ENCODE measurements around the gene F10. TPM values are rescaled to one million over a fixed set of nuclear protein-coding genes. Genes with fewer than 3 reads are reported as not detected.

The F10 gene
- total RNA-seq, 1 experiment from 2014 or later: not detected

GRCh38 chr13:113126265-113127150 lies 3.9 kb downstream of the F10 start:
- Histone ChIP-seq H3K9me3 (ENCODE audit: low read length) (no peaks in the 10 kb centered on the region), H3K27me3 (ENCODE audit: low read length) (no peaks in the 10 kb centered on the region), H3K4me3 (ENCODE audit: low read length) (no peak overlapping the region), H3F3A (ENCODE audit: low read length, unreplicated experiment) (no peaks in the 10 kb centered on the region), H3K9ac (ENCODE audit: low read length) (no peak overlapping the region), H2AFZ (ENCODE audit: low read length) (no peak overlapping the region), H3K9me2 (replicated peaks; ENCODE audit: low read length) (no peaks in the 10 kb centered on the region), H3K4me1 (ENCODE audit: insufficient read depth, low read length) (no peaks in the 10 kb centered on the region), H4K20me1 (ENCODE audit: low read length) (no peaks in the 10 kb centered on the region), H3K79me2 (ENCODE audit: low read length) (no peaks in the 10 kb centered on the region), H3K27ac (ENCODE audit: low read length) (no peak overlapping the region), H3K4me2 (ENCODE audit: low read length) (no peak overlapping the region), H3K36me3 (ENCODE audit: low read depth, low read length) (no peaks in the 10 kb centered on the region)
- intact Hi-C loops (cut with micrococcal nuclease): no loop called here
- BruUV-seq (replicated peaks): no TSS peak
- CTCF ChIA-PET: no interaction called here
- ATAC-seq: no peak
- no peak for TF ChIP-seq EZH2 (IDR thresholded peaks at IDR 0.05; ENCODE audit: low read length, unreplicated experiment)
- POLR2A ChIA-PET (ENCODE audit: unreplicated experiment): no interaction called here
- no peak for DNase-seq

- intact Hi-C loops (cut with micrococcal nuclease): no loop called here
- Histone ChIP-seq H3K36me3 (ENCODE audit: low read depth, low read length) (no peaks in the 10 kb centered on the region), H3K9ac (ENCODE audit: low read length) (no peak overlapping the region), H3K4me3 (ENCODE audit: low read length) (no peak overlapping the region), H3K4me2 (ENCODE audit: low read length) (no peak overlapping the region), H4K20me1 (ENCODE audit: low read length) (no peaks in the 10 kb centered on the region), H3K27ac (ENCODE audit: low read length) (no peak overlapping the region), H3K27me3 (ENCODE audit: low read length) (peaks cover 19% of the 10 kb centered on the region), H3F3A (ENCODE audit: low read length, unreplicated experiment) (no peaks in the 10 kb centered on the region), H2AFZ (ENCODE audit: low read length) (no peak overlapping the region), H3K9me2 (replicated peaks; ENCODE audit: low read length) (no peaks in the 10 kb centered on the region), H3K4me1 (ENCODE audit: insufficient read depth, low read length) (no peaks in the 10 kb centered on the region), H3K79me2 (ENCODE audit: low read length) (no peaks in the 10 kb centered on the region), H3K9me3 (ENCODE audit: low read length) (no peaks in the 10 kb centered on the region)
- TF ChIP-seq, protein P1, sequence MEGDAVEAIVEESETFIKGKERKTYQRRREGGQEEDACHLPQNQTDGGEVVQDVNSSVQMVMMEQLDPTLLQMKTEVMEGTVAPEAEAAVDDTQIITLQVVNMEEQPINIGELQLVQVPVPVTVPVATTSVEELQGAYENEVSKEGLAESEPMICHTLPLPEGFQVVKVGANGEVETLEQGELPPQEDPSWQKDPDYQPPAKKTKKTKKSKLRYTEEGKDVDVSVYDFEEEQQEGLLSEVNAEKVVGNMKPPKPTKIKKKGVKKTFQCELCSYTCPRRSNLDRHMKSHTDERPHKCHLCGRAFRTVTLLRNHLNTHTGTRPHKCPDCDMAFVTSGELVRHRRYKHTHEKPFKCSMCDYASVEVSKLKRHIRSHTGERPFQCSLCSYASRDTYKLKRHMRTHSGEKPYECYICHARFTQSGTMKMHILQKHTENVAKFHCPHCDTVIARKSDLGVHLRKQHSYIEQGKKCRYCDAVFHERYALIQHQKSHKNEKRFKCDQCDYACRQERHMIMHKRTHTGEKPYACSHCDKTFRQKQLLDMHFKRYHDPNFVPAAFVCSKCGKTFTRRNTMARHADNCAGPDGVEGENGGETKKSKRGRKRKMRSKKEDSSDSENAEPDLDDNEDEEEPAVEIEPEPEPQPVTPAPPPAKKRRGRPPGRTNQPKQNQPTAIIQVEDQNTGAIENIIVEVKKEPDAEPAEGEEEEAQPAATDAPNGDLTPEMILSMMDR (conservative IDR thresholded peaks at IDR 0.05; ENCODE audit: low read depth, low read length): no peak
- TF ChIP-seq EZH2phosphoT487 (IDR thresholded peaks at IDR 0.05; ENCODE audit: borderline replicate concordance, low read length): no peak
- no peak for TF ChIP-seq EZH2 (IDR thresholded peaks at IDR 0.05; ENCODE audit: low read length, unreplicated experiment)
- ChIA-PET POLR2A (ENCODE audit: unreplicated experiment) (no interaction called here), CTCF (no interaction called here)
- no TSS peak for BruUV-seq (replicated peaks)
- ATAC-seq (no peak), DNase-seq (no peak)
These were observed 6.9 kb downstream of the F10 start for GRCh38 chr13:113129480-113129879.

DNA sequence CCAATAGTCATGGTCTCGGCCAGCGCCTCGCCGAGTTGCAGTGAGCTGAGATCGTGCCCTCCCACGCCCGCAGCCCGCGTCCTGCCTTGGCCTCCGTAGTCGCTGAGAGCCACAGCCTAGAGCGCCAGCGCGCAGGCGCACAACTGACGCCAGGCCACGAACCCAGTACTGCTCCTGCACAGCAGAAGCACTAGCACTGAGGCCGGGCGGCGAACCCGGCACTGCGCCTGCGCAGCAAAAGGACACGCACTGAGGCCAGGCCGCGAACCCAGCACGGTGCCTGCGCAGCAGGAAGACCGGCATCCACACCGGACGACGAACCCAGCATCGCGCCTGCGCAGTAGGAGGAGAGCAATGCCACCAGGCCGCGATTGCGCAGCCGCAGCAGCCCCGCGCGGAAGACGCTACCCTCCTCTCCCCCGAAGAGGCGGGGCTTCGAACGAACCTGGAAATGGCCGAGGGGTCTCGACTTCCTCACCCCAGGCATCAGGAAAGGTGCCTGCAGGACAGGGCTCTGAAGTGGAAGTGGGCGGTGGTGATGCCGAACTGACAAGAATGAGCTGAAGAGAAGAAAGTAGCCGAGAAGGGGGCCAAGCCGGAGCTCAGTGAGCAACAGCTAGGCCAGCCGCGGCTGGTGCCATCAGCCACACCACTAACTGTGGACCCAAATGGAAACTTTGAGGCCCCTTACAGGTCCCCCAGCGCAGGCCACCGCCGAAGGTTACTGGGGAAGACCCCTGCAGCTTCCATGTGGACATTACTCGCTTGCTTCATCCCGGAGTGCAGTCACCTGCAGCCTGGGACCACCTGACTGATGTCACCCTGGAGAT lies 7.5 kb downstream of the F10 start:
- ChIA-PET CTCF (no interaction called here), POLR2A (ENCODE audit: unreplicated experiment) (no interaction called here)
- BruUV-seq (replicated peaks): no TSS peak
- Histone ChIP-seq H3K27ac (ENCODE audit: low read length) (no peak overlapping the region), H4K20me1 (ENCODE audit: low read length) (no peaks in the 10 kb centered on the region), H3F3A (ENCODE audit: low read length, unreplicated experiment) (no peaks in the 10 kb centered on the region), H3K9me3 (ENCODE audit: low read length) (no peaks in the 10 kb centered on the region), H3K36me3 (ENCODE audit: low read depth, low read length) (no peaks in the 10 kb centered on the region), H3K4me3 (ENCODE audit: low read length) (no peak overlapping the region), H2AFZ (ENCODE audit: low read length) (no peak overlapping the region), H3K4me2 (ENCODE audit: low read length) (no peak overlapping the region), H3K79me2 (ENCODE audit: low read length) (no peaks in the 10 kb centered on the region), H3K9me2 (replicated peaks; ENCODE audit: low read length) (no peaks in the 10 kb centered on the region), H3K27me3 (ENCODE audit: low read length) (peaks cover 19% of the 10 kb centered on the region), H3K4me1 (ENCODE audit: insufficient read depth, low read length) (no peaks in the 10 kb centered on the region), H3K9ac (ENCODE audit: low read length) (no peak overlapping the region)
- TF ChIP-seq EZH2phosphoT487 (IDR thresholded peaks at IDR 0.05; ENCODE audit: borderline replicate concordance, low read length): no peak
- no peak for DNase-seq
- intact Hi-C loops (cut with micrococcal nuclease): no loop called here
- ATAC-seq: no peak

Data from PC-3 (cell line).